Activated CD4-positive, alpha-beta memory T cell treated with anti-CD3 and anti-CD28 coated beads, Interleukin-2, amount 10 ng/mL, durations not matched to agents 7 days and 5 days (primary cell): Measurements from ENCODE around the gene ST8SIA6. TPM values are rescaled to one million over a fixed set of nuclear protein-coding genes. Genes with fewer than 3 reads are reported as not detected.

Experiments
- CTCF ChIA-PET: fragments of 350-600 bp; sonication (Branson Sonifier 250); formaldehyde crosslinking; loops from one replicate; lab custom pipeline; 2021; ENCODE audit warnings: antibody characterized with exemption, inconsistent platforms; lab: Charles Lee
- POLR2A ChIA-PET: fragments of 350-600 bp; sonication (Branson Sonifier 250); formaldehyde crosslinking; loops from one replicate; lab custom pipeline; 2021; ENCODE audit warnings: antibody characterized with exemption; lab: Charles Lee
- DNase-seq: peaks from one replicate; pipeline ENCODE4 v3.0.0-alpha.2; 2020
- H3K27ac Mint-ChIP-seq: one replicate; pipeline ENCODE4 v1.8.0; 2021; ENCODE audit warnings: mild to moderate bottlenecking, mixed read lengths
- H3K27me3 Mint-ChIP-seq: one replicate; pipeline ENCODE4 v1.8.0; 2021; ENCODE audit warnings: mixed read lengths
- H3K36me3 Mint-ChIP-seq: one replicate; pipeline ENCODE4 v1.8.0; 2021; ENCODE audit warnings: low read depth, mixed read lengths
- H3K4me1 Mint-ChIP-seq: one replicate; pipeline ENCODE4 v1.8.0; 2021; ENCODE audit warnings: mixed read lengths
- H3K4me3 Mint-ChIP-seq: one replicate; pipeline ENCODE4 v1.8.0; 2021; ENCODE audit warnings: mild to moderate bottlenecking, mixed read lengths
- H3K9me3 Mint-ChIP-seq: one replicate; pipeline ENCODE4 v1.8.0; 2021; ENCODE audit warnings: mixed read lengths
- total RNA-seq, 2 experiments: library from RNA; stranded (reverse); gene quantifications; one replicate each; pipeline ENCODE4 v1.2.3, GENCODE V29; 2021

The ST8SIA6 gene
- total RNA-seq, 2 experiments from 2014 or later: 0.93 to 0.95 TPM

- CTCF ChIA-PET: interaction anchor here (1.0 kb wide), 1 partner anchor 24 kb away, joined by 3 read pairs; no protein-coding TSS in a partner anchor
- Mint-ChIP-seq H3K36me3 (no peaks in the 10 kb centered on the region), H3K27ac (no peak overlapping the region), H3K9me3 (peaks cover 4% of the 10 kb centered on the region), H3K27me3 (peaks cover 2% of the 10 kb centered on the region), H3K4me1 (no peaks in the 10 kb centered on the region), H3K4me3 (no peak overlapping the region)
- no peak for DNase-seq
- POLR2A ChIA-PET: no interaction called here
Measured at GRCh38 chr10:17368708-17369272, 85.6 kb downstream of the ST8SIA6 start.

- DNase-seq: no peak
- Mint-ChIP-seq H3K4me1 (no peaks in the 10 kb centered on the region), H3K9me3 (peaks cover 4% of the 10 kb centered on the region), H3K27ac (no peak overlapping the region), H3K27me3 (peaks cover 2% of the 10 kb centered on the region), H3K36me3 (no peaks in the 10 kb centered on the region), H3K4me3 (no peak overlapping the region)
- ChIA-PET CTCF (interaction anchor here (0.9 to 1.4 kb wide), 2 partner anchors 12 to 41 kb away, joined by 3 to 4 read pairs; no protein-coding TSS in a partner anchor), POLR2A (no interaction called here)
Measured at GRCh38 chr10:17366705-17367104, 87.7 kb downstream of the ST8SIA6 start.

GRCh38 chr10:17365402-17365801, 89.0 kb downstream of the ST8SIA6 start:
- CTCF ChIA-PET: interaction anchor here (1.1 to 1.4 kb wide), 2 partner anchors 11 to 13 kb away, joined by 3 read pairs; no protein-coding TSS in a partner anchor
- Mint-ChIP-seq H3K4me3 (no peak overlapping the region), H3K27ac (no peak overlapping the region), H3K27me3 (peaks cover 6% of the 10 kb centered on the region), H3K36me3 (no peaks in the 10 kb centered on the region), H3K4me1 (no peaks in the 10 kb centered on the region), H3K9me3 (peaks cover 4% of the 10 kb centered on the region)
- POLR2A ChIA-PET: no interaction called here
- DNase-seq: no peak

GRCh38 chr10:17358461-17358860, 95.9 kb downstream of the ST8SIA6 start:
- peaks cover 2% of the 10 kb centered on the region for H3K4me1 Mint-ChIP-seq
- no peak overlapping the region for H3K27ac Mint-ChIP-seq
- peaks cover 25% of the 10 kb centered on the region for H3K27me3 Mint-ChIP-seq
- no peaks in the 10 kb centered on the region for H3K36me3 Mint-ChIP-seq
- no peaks in the 10 kb centered on the region for H3K9me3 Mint-ChIP-seq
- CTCF ChIA-PET: no interaction called here
- POLR2A ChIA-PET: no interaction called here
- DNase-seq: no peak
- no peak overlapping the region for H3K4me3 Mint-ChIP-seq

- no peaks in the 10 kb centered on the region for H3K36me3 Mint-ChIP-seq
- POLR2A ChIA-PET: no interaction called here
- H3K9me3 Mint-ChIP-seq: no peaks in the 10 kb centered on the region
- DNase-seq: no peak
- H3K27ac Mint-ChIP-seq: no peak overlapping the region
- H3K4me1 Mint-ChIP-seq: peaks cover 5% of the 10 kb centered on the region
- H3K27me3 Mint-ChIP-seq: peaks cover 29% of the 10 kb centered on the region
- CTCF ChIA-PET: no interaction called here
- no peak overlapping the region for H3K4me3 Mint-ChIP-seq
Measured at GRCh38 chr10:17357781-17358180, 96.6 kb downstream of the ST8SIA6 start.

- CTCF ChIA-PET: no interaction called here
- H3K4me3 Mint-ChIP-seq: no peak overlapping the region
- POLR2A ChIA-PET: no interaction called here
- H3K36me3 Mint-ChIP-seq: no peaks in the 10 kb centered on the region
- H3K27me3 Mint-ChIP-seq: peaks cover 33% of the 10 kb centered on the region
- H3K9me3 Mint-ChIP-seq: no peaks in the 10 kb centered on the region
- H3K27ac Mint-ChIP-seq: no peak overlapping the region
- H3K4me1 Mint-ChIP-seq: peaks cover 5% of the 10 kb centered on the region
- DNase-seq: no peak
Measured at GRCh38 chr10:17356820-17357219, 97.6 kb downstream of the ST8SIA6 start.

- Mint-ChIP-seq H3K36me3 (no peaks in the 10 kb centered on the region), H3K9me3 (no peaks in the 10 kb centered on the region), H3K27ac (no peak overlapping the region), H3K4me3 (no peak overlapping the region), H3K27me3 (peaks cover 36% of the 10 kb centered on the region), H3K4me1 (peaks cover 5% of the 10 kb centered on the region)
- CTCF ChIA-PET: no interaction called here
- no peak for DNase-seq
- POLR2A ChIA-PET: no interaction called here
Measured at GRCh38 chr10:17354781-17355180, 99.6 kb downstream of the ST8SIA6 start.

GRCh38 chr10:17353568-17354300, 100.7 kb downstream of the ST8SIA6 start:
- Mint-ChIP-seq H3K36me3 (no peaks in the 10 kb centered on the region), H3K27ac (no peak overlapping the region), H3K4me1 (peaks cover 5% of the 10 kb centered on the region), H3K27me3 (peaks cover 36% of the 10 kb centered on the region), H3K4me3 (no peak overlapping the region), H3K9me3 (no peaks in the 10 kb centered on the region)
- ChIA-PET CTCF (no interaction called here), POLR2A (no interaction called here)
- DNase-seq: no peak

- H3K9me3 Mint-ChIP-seq: no peaks in the 10 kb centered on the region
- H3K27ac Mint-ChIP-seq: no peak overlapping the region
- peaks cover 5% of the 10 kb centered on the region for H3K4me1 Mint-ChIP-seq
- peaks cover 34% of the 10 kb centered on the region for H3K27me3 Mint-ChIP-seq
- DNase-seq: no peak
- ChIA-PET CTCF (interaction anchor here (1.2 kb wide), 1 partner anchor 23 kb away, joined by 3 read pairs; no protein-coding TSS in a partner anchor), POLR2A (no interaction called here)
- H3K4me3 Mint-ChIP-seq: no peak overlapping the region
- no peaks in the 10 kb centered on the region for H3K36me3 Mint-ChIP-seq
Measured at GRCh38 chr10:17352583-17352982, 101.8 kb downstream of the ST8SIA6 start.

- POLR2A ChIA-PET: no interaction called here
- H3K4me3 Mint-ChIP-seq: no peak overlapping the region
- peaks cover 5% of the 10 kb centered on the region for H3K4me1 Mint-ChIP-seq
- no peaks in the 10 kb centered on the region for H3K36me3 Mint-ChIP-seq
- H3K27me3 Mint-ChIP-seq: peaks cover 36% of the 10 kb centered on the region
- H3K27ac Mint-ChIP-seq: no peak overlapping the region
- no peak for DNase-seq
- CTCF ChIA-PET: interaction anchor here (1.2 kb wide), 1 partner anchor 25 kb away, joined by 3 read pairs; no protein-coding TSS in a partner anchor
- H3K9me3 Mint-ChIP-seq: no peaks in the 10 kb centered on the region
Measured at GRCh38 chr10:17351506-17351905, 102.9 kb downstream of the ST8SIA6 start.

GRCh38 chr10:17349717-17350116, 104.7 kb downstream of the ST8SIA6 start:
- ChIA-PET CTCF (interaction anchor here (1.3 kb wide), 1 partner anchor 26 kb away, joined by 3 read pairs; no protein-coding TSS in a partner anchor), POLR2A (no interaction called here)
- Mint-ChIP-seq H3K4me1 (peaks cover 5% of the 10 kb centered on the region), H3K9me3 (no peaks in the 10 kb centered on the region), H3K27ac (no peak overlapping the region), H3K4me3 (no peak overlapping the region), H3K27me3 (peaks cover 29% of the 10 kb centered on the region), H3K36me3 (no peaks in the 10 kb centered on the region)
- DNase-seq: no peak

GRCh38 chr10:17348501-17349349, 105.7 kb downstream of the ST8SIA6 start:
- H3K36me3 Mint-ChIP-seq: no peaks in the 10 kb centered on the region
- H3K27me3 Mint-ChIP-seq: peaks cover 23% of the 10 kb centered on the region
- CTCF ChIA-PET: no interaction called here
- no peak overlapping the region for H3K27ac Mint-ChIP-seq
- no peak for DNase-seq
- POLR2A ChIA-PET: no interaction called here
- H3K9me3 Mint-ChIP-seq: no peaks in the 10 kb centered on the region
- H3K4me3 Mint-ChIP-seq: no peak overlapping the region
- H3K4me1 Mint-ChIP-seq: peaks cover 5% of the 10 kb centered on the region

GRCh38 chr10:17348011-17348500, 106.3 kb downstream of the ST8SIA6 start:
- Mint-ChIP-seq H3K27me3 (peaks cover 17% of the 10 kb centered on the region), H3K4me1 (no peaks in the 10 kb centered on the region), H3K9me3 (no peaks in the 10 kb centered on the region), H3K4me3 (no peak overlapping the region), H3K36me3 (no peaks in the 10 kb centered on the region), H3K27ac (no peak overlapping the region)
- ChIA-PET CTCF (no interaction called here), POLR2A (interaction anchor here (0.6 kb wide), 1 partner anchor 81 kb away, joined by 3 read pairs; no protein-coding TSS in a partner anchor)
- DNase-seq: no peak
